HS-5 (cell line): Measurements from ENCODE around the gene GREM2.

ENCODE experiments used
- DNase-seq: peaks from one replicate; pipeline ENCODE4 v3.0.0-alpha.2; 2012; ENCODE audit warnings: low read depth

The GREM2 gene

DNA sequence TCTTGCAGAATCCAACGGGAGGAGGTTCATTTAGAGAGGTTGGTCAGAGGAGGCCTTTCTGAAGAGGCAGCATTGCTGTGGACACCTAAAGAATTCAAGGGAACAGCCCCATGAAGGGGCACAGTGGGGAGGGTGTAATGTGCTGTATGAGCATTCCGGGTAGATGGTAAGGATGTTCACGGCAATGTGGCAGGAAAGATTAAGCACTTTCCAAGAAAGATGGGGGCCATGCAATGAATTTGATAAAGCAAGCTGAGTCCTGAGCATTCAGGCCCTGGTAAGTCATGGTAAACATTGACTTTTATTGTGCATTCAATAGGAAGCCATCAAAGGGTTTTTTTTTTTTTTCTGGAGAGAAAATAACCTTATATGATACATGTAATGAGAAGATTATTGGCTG lies 166.6 kb downstream of the GREM2 start:
- DNase-seq = no peak

DNA sequence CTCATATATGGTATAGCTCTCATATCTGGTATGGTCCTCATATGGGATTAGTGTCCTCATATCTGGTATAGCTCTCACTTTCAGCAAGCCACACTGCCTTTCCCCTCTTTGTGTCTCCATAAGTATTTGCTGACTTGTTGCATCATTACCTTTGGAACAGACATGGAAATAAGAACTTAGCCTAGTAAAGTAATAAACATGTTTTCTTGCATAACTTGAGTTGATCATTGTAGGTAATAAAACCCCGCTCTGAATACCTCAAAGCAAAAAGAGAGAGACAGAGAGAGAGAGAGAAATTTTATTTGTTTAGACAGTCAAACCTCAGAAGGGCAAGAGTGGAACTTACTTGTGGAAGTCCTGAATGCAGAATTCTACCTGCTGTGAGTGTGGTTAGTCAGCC lies 170.3 kb downstream of the GREM2 start:
- no peak for DNase-seq
